ENCODE data around the gene C16orf86.

C16orf86 gene

GRCh38 chr16:67667453-67667816 is 821 bp downstream of the C16orf86 start:
- DNase-seq (ENCODE audit: low read depth in 1 of 2, low spot score in 1 of 2): no peak

GRCh38 chr16:67667817-67668494 is 1.3 kb downstream of the C16orf86 start:
- peak; percentile 46 to 75 for DNase-seq (ENCODE audit: low read depth in 1 of 2, low spot score in 1 of 2)

GRCh38 chr16:67668495-67669157 is 2.0 kb downstream of the C16orf86 start:
- no peak for DNase-seq (ENCODE audit: low read depth in 1 of 2, low spot score in 1 of 2)

GRCh38 chr16:67669499-67670101 is 3.0 kb downstream of the C16orf86 start:
- no peak for DNase-seq (ENCODE audit: low read depth in 1 of 2, low spot score in 1 of 2)

GRCh38 chr16:67672306-67672705 is 5.7 kb downstream of the C16orf86 start:
- no peak for DNase-seq (ENCODE audit: low read depth in 1 of 2, low spot score in 1 of 2)

- no peak for DNase-seq (ENCODE audit: low read depth in 1 of 2, low spot score in 1 of 2)
Measured at GRCh38 chr16:67672739-67673662, 6.4 kb downstream of the C16orf86 start.

GRCh38 chr16:67673712-67674580 is 7.3 kb downstream of the C16orf86 start:
- no peak for DNase-seq (ENCODE audit: low read depth in 1 of 2, low spot score in 1 of 2)

- DNase-seq (ENCODE audit: low read depth in 1 of 2, low spot score in 1 of 2): no peak
Measured at GRCh38 chr16:67674851-67675578, 8.4 kb downstream of the C16orf86 start.

- DNase-seq (ENCODE audit: low read depth in 1 of 2, low spot score in 1 of 2): no peak
Measured at GRCh38 chr16:67675579-67675935, 8.9 kb downstream of the C16orf86 start.

- DNase-seq (ENCODE audit: low read depth in 1 of 2, low spot score in 1 of 2): no peak
Measured at GRCh38 chr16:67675999-67676398, 9.4 kb downstream of the C16orf86 start.

- no peak for DNase-seq (ENCODE audit: low read depth in 1 of 2, low spot score in 1 of 2)
Measured at GRCh38 chr16:67676516-67676915, 9.9 kb downstream of the C16orf86 start.

- no peak for DNase-seq (ENCODE audit: low read depth in 1 of 2, low spot score in 1 of 2)
Measured at GRCh38 chr16:67676939-67677338, 10.3 kb downstream of the C16orf86 start.

GRCh38 chr16:67677712-67678111 is 11.1 kb downstream of the C16orf86 start:
- DNase-seq (ENCODE audit: low read depth in 1 of 2, low spot score in 1 of 2): no peak

- DNase-seq (ENCODE audit: low read depth in 1 of 2, low spot score in 1 of 2): no peak
Measured at GRCh38 chr16:67678354-67679023, 11.9 kb downstream of the C16orf86 start.

GRCh38 chr16:67679935-67680897 is 13.6 kb downstream of the C16orf86 start:
- DNase-seq (ENCODE audit: low read depth in 1 of 2, low spot score in 1 of 2): no peak

GRCh38 chr16:67683767-67684166 is 17.2 kb downstream of the C16orf86 start:
- no peak for DNase-seq (ENCODE audit: low read depth in 1 of 2, low spot score in 1 of 2)

GRCh38 chr16:67685388-67686112 is 18.9 kb downstream of the C16orf86 start:
- no peak for DNase-seq (ENCODE audit: low read depth in 1 of 2, low spot score in 1 of 2)

Data from activated CD4-positive, alpha-beta T cell treated with anti-CD3 and anti-CD28 coated beads, Interleukin-2, amount 50 U/mL, for 24 hours (primary cell).